Astrocyte (in vitro differentiated cells and primary cell): Measurements from ENCODE around the gene CDH11.

Source experiments
- EZH2 ChIP-seq: IDR thresholded peaks from 2 replicates; pipeline ENCODE4 v1.6.1; 2012; ENCODE audit warnings: mild to moderate bottlenecking, low read length, inconsistent platforms; ENCODE audit not compliant: insufficient read depth
- TF ChIP-seq, protein P1 (sequence below): IDR thresholded peaks from 2 replicates; pipeline ENCODE4 v1.5.1; 2011; ENCODE audit warnings: low read depth, mild to moderate bottlenecking, inconsistent platforms, low read length, moderate library complexity; ENCODE audit not compliant: insufficient read depth

DNA sequence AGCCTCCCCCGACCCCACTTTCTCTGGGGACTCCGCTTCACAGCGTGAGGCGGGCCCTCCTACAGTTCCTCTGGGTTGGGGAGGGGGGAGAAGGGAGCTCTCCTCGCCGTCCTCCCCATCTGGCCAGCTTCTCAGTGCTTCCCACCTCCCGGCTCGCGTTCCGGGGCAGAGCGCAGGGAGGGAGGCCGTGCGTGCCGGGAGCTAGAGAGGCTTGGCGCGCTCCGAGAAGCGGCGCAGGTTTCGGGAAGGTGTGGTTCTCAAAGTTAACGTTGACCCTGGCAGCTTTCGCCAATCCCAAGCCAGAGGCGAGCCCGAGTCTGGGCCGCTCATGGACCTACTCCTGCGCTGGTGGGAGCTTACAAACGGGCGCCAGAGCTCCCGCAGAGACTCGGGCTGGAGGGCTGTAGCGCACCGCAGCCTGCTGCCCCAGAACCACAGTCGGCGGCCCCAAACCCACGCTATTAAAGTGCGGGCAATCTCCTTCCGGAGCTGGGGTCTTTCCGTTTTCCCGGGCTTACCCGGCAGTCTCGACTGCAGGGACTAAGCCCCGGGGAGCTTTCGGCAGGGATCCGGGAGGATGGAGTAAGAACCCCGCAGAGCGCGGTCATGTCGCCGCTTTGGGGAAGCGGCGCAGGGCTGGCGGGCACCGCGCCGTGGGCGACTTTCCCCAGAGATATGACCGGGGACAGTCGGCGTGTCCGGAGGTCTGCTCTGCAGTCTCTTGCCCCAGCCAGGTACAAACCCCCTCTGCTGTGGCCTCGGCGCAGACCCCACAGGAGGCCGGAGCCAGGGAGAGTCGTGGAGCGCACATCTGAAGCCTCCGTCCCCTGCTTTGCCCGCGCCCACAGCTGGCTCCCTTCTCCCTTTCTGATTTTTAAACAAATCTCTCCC, 787 bp downstream of the CDH11 start:
- TF ChIP-seq EZH2 = no peak
- TF ChIP-seq, protein P1, sequence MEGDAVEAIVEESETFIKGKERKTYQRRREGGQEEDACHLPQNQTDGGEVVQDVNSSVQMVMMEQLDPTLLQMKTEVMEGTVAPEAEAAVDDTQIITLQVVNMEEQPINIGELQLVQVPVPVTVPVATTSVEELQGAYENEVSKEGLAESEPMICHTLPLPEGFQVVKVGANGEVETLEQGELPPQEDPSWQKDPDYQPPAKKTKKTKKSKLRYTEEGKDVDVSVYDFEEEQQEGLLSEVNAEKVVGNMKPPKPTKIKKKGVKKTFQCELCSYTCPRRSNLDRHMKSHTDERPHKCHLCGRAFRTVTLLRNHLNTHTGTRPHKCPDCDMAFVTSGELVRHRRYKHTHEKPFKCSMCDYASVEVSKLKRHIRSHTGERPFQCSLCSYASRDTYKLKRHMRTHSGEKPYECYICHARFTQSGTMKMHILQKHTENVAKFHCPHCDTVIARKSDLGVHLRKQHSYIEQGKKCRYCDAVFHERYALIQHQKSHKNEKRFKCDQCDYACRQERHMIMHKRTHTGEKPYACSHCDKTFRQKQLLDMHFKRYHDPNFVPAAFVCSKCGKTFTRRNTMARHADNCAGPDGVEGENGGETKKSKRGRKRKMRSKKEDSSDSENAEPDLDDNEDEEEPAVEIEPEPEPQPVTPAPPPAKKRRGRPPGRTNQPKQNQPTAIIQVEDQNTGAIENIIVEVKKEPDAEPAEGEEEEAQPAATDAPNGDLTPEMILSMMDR = no peak
